H1 (cell line): Measurements from ENCODE around the gene CBLL2. TPM values are rescaled to one million over a fixed set of nuclear protein-coding genes. Genes with fewer than 3 reads are reported as not detected.

Source experiments
- FOSL1 ChIP-seq: IDR thresholded peaks from 2 replicates; pipeline ENCODE4 v1.6.1; 2011; ENCODE audit warnings: mild to moderate bottlenecking, low read depth, low read length, moderate library complexity; ENCODE audit not compliant: insufficient read depth
- polyA plus RNA-seq, 7 experiments: library from polyadenylated mRNA; depleted of rRNA in 3 of 7; stranded (reverse) in 5 of 7; unstranded in 2 of 7; fragments of >200 nt in 5 of 7; fragments of 200-250 nt in 2 of 7; gene quantifications; 1 replicate in 5 of 7; 2 replicates in 1 of 7; 4 replicates in 1 of 7; pipeline versions ENCODE4 v1.2.1 to v1.2.3, GENCODE V29; 2011 to 2013; ENCODE audit warnings: missing spikeins in 2 of 7, mixed read lengths in 2 of 7
- total RNA-seq: library from RNA; stranded (reverse); fragmentation: NEBNext Ultra II Directional; extraction: Animal tissue kit (Norgen Biotek cat#: 25700); gene quantifications from 2 replicates; pipeline ENCODE4 v1.2.1, GENCODE V29; 2021

The CBLL2 gene
- total and polyA plus RNA-seq, 2 of the 8 experiments (the other 6 are each of a cell fraction or from before 2014, with no cell fraction given): not detected

GRCh38 chrX:22310779-22311178, 38.1 kb downstream of the CBLL2 start (continued):
- TF ChIP-seq FOSL1: no peak
